H1 (cell line): ENCODE data around the gene IRF7. TPM values are rescaled to one million over a fixed set of nuclear protein-coding genes. Genes with fewer than 3 reads are reported as not detected.
A peak's percentile ranks its signal among the peaks of the same experiment; 100 is the strongest.

Source experiments
- ASH2L ChIP-seq: fragments of 200-600, 300-600 bp; sonication (generic); IDR thresholded peaks from one replicate; pipeline ENCODE4 v1.7.1; 2017; ENCODE audit warnings: low read length
- BACH1 ChIP-seq: IDR thresholded peaks from 2 replicates; pipeline ENCODE4 v1.6.1; 2012; ENCODE audit warnings: low read length, improper control_type of control experiment
- CHD7 ChIP-seq: fragments of 300-600 bp; sonication (generic); IDR thresholded peaks from 2 replicates; pipeline ENCODE4 v1.7.1; 2012; ENCODE audit warnings: low read length, moderate library complexity, mild to moderate bottlenecking, inconsistent platforms; ENCODE audit not compliant: insufficient replicate concordance
- CTBP2 ChIP-seq: IDR thresholded peaks from 2 replicates; pipeline ENCODE4 v1.7.0; 2011; ENCODE audit warnings: borderline replicate concordance, mild to moderate bottlenecking, moderate library complexity, mixed read lengths, low read length; ENCODE audit not compliant: insufficient read depth, insufficient read length
- KDM1A ChIP-seq: fragments of 200-600, 300-600 bp; sonication (generic); IDR thresholded peaks from 2 replicates; pipeline ENCODE4 v1.7.1; 2016; ENCODE audit warnings: mild to moderate bottlenecking, low read length, borderline replicate concordance
- SP2 ChIP-seq: IDR thresholded peaks from 2 replicates; pipeline ENCODE4 v1.6.1; 2012; ENCODE audit warnings: mild to moderate bottlenecking, low read length, inconsistent platforms
- TEAD4 ChIP-seq: IDR thresholded peaks from 2 replicates; pipeline ENCODE4 v1.6.1; 2012; ENCODE audit warnings: low read depth, low read length, inconsistent platforms, mixed read lengths
- YY1 ChIP-seq: IDR thresholded peaks from 2 replicates; pipeline ENCODE4 v1.6.1; 2011; ENCODE audit warnings: low read depth, mild to moderate bottlenecking, low read length
- polyA plus RNA-seq, 7 experiments: library from polyadenylated mRNA; depleted of rRNA in 3 of 7; stranded (reverse) in 5 of 7; unstranded in 2 of 7; fragments of >200 nt in 5 of 7; fragments of 200-250 nt in 2 of 7; gene quantifications; 1 replicate in 5 of 7; 2 replicates in 1 of 7; 4 replicates in 1 of 7; pipeline versions ENCODE4 v1.2.1 to v1.2.3, GENCODE V29; 2011 to 2013; ENCODE audit warnings: missing spikeins in 2 of 7, mixed read lengths in 2 of 7
- total RNA-seq: library from RNA; stranded (reverse); fragmentation: NEBNext Ultra II Directional; extraction: Animal tissue kit (Norgen Biotek cat#: 25700); gene quantifications from 2 replicates; pipeline ENCODE4 v1.2.1, GENCODE V29; 2021

The IRF7 gene
- total and polyA plus RNA-seq, 2 of the 8 experiments (the other 6 are each of a cell fraction or from before 2014, with no cell fraction given) = 9.1 to 9.6 TPM

- peak; percentile 76; the same call in 1 of the 2 replicates for TF ChIP-seq TEAD4
- TF ChIP-seq SP2 = no peak
- no peak for TF ChIP-seq YY1
- TF ChIP-seq BACH1 = no peak
- TF ChIP-seq KDM1A = no peak
- TF ChIP-seq CHD7 = no peak
- peak; percentile 44 for TF ChIP-seq ASH2L
- no peak for TF ChIP-seq CTBP2
Observed at GRCh38 chr11:638631-639331, 23.0 kb upstream of the IRF7 start (continued).
